ENCODE measurements around the gene WDR7.

The WDR7 gene

DNA sequence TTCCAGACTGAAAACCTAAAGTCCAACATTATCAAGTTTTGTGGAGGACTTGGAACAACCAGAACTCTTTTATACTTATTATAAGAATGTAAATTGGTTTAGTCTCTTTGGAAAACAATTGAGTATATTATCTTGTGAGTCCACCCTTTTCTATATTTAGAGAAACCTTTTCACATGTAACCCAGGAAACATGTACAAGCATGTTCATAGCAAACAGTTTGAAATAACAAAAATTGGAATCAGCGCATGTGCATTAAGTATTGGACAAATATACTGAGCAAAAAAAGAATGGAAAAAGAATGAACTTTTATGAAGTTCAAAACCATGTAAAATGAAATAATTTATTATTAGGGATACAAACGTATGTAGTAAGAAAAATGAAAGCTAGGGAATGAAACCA lies 246.0 kb downstream of the WDR7 start:
- DNase-seq = no peak

DNA sequence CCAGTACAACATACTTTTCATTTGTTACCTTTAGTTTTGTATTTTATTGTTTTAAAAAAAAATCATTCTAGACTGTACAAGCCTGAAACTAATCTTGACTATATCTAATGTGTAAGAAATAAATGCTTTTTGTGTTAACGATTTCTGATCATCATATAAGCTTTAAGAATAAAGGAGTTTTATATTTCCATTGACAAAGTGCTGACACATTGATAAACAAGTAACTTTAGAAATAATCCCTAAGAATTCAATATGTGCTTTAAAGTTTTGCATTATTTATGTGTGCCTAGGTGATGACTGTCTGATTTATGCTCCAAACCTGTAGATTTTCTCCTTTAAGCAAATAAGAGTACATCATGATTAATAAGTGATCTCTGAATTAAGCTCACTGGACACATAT lies 248.5 kb downstream of the WDR7 start:
- no peak for DNase-seq

DNA sequence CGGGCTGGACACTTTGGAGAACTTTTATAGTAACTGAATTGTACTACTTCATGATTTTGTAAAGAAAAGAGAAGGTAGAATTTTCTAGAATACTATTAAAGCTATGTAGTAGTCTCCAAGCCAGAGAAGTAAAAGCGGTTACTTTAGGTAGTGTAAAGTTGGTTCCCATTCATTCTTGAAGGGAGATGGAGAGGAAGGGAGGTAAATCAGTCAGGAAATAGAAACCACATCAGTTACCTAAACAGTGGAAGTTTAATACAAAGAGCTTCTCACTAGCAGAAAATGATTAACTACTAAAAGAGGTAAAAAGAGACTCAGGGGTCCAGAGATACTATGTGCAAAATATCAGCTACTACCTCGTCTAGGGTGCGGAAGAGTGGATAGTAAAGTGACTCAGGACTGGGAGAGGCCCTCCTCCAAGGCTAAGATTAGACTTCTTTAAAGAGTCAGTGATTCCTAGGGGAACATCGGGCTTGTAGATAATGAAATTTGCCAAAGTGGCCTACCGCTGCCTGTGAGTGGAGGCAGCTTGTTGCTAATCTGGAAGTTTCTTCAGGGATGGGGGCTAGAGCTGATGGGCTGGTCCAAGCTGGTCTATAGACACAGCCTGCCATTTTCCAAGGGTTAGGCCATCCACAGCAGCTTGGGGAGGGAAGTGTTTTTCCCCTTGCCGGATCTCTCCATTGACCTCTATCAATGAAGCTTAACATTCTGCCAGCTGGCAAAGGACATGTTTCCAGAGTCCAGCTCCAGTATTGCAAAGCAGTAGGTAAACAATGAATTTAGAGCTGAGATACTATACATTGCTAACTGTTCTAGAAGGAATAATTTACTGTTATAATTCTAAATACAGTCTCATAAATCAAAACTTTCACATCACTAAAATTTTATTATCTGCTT lies 249.3 kb downstream of the WDR7 start:
- DNase-seq = no peak

DNA sequence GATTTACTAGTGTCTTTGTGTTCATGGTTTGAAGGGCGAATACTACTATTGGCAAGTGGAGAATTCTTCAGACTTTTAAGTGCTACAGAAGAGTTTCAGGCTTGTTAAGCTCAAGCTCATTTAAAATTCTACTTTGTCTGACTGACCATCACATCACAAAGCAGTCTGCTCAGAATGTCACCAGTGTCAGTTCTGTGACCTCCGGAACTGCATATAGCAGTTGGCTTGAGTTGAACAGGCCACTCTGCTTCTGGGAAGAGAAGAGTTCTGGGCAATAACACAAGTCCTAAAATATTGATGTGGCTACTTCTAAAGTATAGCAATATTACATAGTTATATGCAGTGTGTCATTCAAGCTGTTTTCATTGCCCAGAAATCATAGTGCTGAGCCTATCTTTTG lies 250.8 kb downstream of the WDR7 start:
- DNase-seq = no peak

DNA sequence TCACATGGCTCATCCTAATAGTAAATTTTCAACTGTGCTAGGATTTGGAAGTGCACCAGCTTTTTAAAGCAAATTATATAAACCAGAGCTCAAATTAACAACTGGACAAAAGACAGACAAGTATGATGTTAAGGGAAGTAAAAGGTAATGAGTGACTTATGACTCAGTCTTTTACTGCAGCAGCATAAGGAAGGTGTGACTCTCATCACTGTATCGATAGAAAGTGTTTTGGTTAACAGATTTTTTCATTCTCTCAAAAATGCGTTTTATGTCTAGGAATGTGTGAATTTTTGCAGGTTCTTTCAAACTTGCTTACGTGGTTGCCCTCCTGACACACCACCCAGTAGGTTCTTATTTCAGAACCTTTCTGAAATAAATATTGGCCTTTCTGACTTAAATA lies 251.5 kb downstream of the WDR7 start:
- DNase-seq = no peak

DNA sequence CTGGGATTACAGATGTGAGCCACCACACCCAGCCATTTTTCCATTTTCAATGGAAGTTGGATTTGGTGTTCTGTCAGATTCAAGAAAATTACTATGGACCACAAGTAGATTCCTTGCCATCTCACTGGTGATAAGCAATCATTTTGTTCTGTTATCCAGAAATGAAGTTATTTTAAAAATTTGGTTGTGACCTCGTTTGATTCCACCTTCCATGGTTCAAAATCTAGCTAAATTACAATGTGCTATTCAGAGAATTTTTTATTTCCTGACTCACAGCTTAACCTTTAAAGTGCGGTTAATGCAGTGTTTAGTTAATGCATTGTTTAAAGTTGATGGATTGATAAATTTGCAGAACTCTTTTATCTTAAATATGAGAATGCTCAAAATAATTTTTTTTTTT lies 252.5 kb downstream of the WDR7 start:
- no peak for DNase-seq

DNA sequence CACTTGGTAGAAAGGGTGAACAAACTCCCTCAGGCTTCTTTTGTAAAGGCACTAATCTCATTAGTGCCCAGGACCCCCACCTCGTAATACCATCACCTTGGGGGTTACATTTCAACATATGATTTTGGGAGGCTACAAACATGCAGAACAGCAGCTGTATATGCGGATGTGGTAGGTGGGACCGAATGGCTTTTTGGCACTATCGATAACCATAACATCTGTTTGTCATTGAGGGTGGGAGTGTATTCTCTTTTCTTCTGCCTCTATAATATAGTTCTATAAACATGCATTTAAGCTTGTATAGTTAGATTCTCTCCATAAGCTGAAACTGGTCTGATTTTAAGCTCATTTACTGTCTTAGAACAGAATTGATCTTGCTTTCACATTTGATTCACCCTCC lies 256.6 kb downstream of the WDR7 start:
- no peak for DNase-seq

DNA sequence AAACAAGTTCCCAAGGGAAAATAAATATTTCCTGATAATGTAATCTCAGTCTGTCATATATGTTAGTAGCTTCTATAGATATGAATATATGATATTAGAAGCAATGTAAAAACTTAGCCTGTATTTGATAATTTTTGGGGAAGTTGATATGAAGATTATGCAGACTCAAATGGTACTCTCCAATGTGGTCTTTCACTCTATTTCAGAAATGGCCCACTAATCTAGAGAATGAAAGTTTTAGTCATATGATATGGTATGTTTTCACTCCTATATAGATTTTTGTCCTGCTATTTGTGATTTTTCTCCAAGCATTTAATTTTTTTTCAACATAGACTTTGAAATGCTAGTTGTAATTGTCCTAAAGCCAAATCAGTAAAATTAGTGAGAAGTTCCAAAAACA lies 259.1 kb downstream of the WDR7 start:
- DNase-seq = no peak

DNA sequence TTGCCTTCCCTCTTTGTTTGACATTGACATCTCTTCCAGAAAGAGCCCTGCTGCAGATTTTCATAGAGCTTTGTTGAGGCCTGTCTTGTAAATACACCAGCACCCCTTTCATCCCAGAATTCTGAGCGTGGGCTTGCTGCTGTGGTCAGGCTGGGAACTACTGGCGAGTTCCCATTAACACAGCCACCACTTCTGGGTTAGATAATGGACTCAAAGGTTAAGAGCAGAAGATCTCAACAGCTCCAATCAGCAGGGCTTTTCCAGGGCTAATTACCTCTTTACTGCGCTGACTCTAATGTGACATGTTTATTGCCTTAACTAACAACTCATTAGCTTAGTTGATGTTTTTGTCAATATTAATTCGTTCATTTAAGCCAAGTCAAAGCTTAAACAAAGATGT lies 259.8 kb downstream of the WDR7 start:
- DNase-seq = no peak

DNA sequence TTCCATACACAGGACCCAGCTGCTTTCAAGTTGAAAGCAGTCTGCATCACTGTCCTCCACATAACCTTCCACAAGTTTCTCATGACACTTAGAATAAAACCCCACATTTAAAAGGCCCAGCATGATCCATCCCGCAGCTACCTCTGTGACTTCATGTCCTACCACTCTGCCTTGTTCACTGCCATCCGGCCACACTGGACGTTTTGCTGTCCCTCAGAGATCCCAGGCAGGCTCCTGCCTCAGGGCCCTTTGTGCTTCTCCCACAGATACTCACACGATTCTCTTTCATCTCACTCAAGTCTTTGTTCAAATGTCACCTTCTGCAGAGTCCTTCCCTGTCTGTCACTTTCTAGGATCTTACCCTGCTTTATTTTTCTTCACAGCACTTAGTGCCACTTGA lies 262.8 kb downstream of the WDR7 start:
- no peak for DNase-seq

DNA sequence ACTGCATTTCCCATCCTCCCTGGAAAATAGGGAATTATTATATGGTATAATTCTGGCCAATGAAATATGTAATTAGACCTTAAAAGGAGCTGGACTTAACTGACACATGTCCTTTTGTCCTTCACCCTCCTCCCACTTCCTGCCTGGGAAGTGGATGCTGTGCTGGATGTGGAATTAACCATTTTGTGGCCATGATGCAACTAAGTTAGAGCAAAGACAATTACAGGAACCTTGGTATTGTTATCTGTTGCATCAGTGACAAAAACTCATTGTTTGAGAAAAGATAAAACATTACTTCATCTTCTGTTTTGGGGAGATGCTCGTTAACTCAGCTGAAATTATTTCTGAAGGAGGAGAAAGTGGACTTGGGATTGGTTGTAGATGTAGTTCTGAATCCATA lies 268.0 kb downstream of the WDR7 start:
- DNase-seq = no peak

DNA sequence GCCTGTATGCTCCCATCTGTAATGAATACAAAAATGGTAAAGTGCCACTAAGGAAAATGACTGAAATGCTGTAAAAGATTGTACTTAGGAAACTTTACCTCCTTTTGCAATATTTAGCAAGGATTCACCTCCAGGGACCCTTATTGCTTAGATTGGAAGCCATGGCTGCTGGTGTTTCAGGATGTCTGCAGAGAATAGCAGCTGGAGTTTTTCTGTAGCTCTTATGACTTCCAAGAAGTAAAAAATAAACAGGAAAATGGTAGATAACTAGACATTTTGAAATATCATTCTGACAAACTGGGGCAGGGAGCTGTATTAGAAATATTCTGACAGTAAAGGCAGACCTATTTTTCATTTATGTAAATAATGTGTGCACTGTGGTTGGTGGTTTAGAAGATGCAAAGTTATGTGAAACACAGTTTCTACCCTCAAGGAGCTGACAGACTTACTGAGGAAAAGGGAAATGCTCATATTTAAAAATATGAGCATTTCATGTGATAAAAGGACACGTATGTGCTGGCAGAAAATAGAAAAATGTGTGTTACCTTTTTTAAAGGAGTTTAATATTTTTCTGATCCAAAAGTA lies 270.8 kb downstream of the WDR7 start:
- no peak for DNase-seq

DNA sequence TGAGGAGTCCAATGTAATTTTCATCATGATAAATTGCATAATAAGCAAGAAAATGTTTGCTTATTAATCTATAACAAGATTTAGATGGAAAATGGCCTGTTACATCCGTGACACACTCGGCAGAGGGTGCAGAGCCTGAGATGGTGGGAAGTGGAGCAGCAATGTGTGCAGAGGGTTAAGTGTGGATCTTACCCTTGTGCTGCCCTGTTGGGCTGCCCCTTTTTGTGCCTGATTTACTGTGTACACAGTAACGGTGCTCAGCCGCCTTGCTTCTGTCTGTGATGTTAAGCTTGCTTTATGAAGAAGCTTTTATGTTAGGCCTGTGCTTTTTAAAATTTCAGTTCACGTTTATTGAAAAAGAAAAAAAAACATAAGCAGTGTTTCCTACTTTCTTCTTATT lies 275.6 kb downstream of the WDR7 start:
- no peak for DNase-seq

DNA sequence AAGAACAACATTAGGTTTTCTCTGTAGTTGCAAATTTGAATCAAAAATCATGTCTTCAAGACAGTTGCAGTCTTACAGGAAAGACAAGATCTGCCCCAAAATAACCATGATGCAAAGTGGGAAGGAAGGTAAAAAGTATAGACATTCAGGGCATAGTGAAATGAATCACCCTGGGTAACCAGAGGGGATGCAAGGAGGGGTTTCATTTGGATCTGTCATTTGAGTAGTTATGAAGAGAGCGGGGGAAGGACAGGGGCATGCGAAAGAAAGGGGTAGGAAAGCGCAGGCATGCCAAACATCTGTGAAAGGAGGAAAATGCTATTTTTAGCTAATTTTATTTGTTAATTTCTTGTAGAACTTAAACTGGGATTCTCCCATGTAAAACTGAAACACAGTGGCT lies 276.6 kb downstream of the WDR7 start:
- DNase-seq = no peak

DNA sequence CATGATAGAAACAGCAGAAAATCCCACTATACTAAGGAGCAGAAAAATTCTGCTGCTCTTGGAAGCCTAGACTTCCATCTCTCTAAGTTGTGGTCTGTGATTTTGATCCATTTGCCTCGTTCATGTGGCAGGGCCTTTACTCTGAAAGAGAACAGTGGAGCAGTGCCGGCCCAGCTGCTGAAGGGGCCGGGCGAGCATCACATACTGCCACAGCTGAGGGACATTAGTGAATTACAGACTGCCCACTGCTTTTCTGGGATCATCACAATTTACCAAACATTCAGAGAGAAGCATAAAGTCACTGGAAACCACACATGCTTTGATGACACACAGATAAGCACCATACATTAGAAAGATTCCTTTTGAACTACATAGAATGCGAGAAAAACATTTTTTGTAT lies 278.7 kb downstream of the WDR7 start:
- DNase-seq = no peak

DNA sequence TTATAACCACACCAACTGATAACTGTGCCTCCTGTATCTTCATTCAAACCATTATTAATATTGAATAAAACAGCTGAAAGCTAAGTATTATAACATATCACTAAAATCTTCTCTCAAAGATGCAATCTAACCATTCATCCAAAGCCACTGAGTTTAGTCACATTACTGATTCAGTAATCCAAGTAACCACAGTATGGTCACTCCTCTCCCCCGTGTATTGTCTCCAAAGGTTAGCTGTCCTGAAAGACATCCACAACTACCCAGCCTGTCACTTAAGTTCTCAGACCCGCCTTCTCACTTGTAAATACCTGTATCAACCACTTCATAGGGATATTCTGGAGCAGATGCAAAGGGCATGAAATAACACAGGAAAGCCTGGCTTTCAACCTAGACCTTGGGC lies 282.3 kb downstream of the WDR7 start:
- DNase-seq = no peak

DNA sequence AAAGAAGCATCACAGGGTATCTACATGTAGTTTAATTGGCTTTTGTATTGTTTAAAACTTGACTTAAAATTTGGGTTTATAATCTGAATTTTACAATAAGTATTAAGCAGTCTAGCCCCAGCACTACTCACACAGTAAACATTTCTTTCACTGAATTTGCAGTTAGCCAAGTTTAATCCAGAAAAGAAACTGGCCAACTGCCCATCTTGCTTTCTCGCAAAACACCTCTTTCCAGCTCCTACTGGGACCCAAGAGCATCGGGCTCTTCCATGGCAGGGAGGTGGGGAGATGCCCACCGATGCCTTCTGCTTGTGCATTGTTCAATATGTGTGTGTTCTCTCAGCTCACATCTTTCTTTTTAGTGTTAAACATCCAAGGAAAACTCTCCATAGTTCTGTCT lies 283.0 kb downstream of the WDR7 start:
- DNase-seq = no peak

DNA sequence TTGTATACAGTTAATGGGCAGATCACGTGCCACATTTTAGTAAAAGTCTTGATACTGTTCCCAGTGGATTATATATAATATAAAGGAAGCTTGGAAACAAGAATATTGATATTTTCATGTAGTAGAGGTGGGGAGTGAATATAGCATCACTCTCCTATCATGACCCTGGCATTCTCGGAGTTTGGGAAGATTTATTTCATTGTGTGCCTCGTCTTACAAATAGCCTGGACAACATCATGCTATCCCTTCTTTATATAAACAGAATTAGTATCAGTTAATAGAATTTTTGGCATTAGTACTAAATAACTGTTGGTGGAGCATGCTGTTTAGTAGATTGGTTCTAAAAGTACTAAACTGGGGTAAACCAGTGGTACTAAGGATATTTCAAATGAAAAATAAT lies 283.7 kb downstream of the WDR7 start:
- no peak for DNase-seq

DNA sequence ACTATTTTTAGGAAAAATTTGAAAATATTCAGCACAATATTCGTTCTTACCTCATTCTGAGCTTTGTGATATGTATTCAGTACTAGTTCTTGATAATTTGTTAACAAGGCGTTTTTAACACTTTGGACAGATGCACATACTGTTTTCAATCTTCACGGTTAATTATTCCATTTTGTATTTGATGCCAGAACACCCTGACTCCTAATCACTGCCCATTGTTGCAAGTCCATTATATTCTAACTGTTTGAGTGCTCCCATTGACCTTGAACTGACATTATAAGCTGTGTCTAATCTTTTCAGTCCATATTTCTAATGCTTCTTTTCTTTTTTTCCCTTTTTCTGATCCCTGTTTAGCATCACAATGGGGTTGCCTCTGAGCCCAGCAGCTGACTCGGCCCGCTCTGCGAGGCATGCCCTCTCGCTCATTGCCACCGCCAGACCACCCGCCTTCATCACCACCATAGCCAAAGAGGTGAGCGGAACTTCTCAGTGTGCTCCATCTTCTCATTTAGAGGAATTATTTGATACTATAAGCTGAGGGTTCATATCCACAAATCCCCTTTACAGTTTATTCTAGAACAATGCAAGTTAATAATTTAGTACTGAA lies 284.4 kb downstream of the WDR7 start:
- no peak for DNase-seq

DNA sequence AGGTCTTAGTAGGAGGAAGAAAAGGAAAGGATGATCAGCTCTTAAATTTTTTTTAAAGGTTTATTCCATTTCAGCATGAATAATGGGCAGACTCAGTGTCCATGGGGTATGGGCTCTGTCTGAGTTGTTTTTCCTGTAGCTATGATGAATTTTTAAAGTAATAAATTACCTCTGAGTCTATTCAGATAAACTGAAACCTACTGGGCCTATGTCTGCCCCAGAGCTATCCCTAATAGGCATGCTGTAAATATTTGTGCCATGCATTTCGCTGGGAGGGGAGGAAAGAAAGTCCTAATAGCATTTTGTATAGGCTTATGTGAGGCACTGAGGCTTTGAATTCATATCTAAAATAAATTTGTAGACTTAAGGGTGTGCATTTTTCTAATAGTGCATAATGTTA lies 285.3 kb downstream of the WDR7 start:
- no peak for DNase-seq

DNA sequence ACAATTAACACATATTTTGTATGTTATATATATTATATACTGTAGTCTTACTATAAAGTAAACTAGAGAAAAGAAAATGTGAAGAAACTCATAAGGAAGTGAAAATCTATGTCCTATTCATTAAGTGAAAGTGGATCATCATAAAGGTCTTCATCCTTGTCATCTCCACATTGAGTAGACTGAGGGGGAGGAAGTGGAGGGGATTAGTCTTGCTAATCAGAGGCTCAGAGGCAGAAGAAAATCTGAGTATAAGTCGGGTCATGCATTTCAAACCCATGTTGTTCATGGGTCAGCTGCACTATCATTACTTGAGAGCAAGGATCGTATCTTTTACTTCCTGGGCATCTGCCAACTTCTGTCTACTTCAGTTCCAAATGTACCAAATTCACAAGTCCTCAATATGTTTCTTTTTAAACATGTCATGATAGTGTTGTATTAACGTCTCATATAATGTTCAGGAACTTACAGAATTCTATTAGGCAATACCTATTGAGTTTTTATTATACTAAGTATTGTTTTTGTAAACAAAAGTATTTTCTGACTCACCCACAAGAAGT lies 286.8 kb downstream of the WDR7 start:
- DNase-seq = no peak

DNA sequence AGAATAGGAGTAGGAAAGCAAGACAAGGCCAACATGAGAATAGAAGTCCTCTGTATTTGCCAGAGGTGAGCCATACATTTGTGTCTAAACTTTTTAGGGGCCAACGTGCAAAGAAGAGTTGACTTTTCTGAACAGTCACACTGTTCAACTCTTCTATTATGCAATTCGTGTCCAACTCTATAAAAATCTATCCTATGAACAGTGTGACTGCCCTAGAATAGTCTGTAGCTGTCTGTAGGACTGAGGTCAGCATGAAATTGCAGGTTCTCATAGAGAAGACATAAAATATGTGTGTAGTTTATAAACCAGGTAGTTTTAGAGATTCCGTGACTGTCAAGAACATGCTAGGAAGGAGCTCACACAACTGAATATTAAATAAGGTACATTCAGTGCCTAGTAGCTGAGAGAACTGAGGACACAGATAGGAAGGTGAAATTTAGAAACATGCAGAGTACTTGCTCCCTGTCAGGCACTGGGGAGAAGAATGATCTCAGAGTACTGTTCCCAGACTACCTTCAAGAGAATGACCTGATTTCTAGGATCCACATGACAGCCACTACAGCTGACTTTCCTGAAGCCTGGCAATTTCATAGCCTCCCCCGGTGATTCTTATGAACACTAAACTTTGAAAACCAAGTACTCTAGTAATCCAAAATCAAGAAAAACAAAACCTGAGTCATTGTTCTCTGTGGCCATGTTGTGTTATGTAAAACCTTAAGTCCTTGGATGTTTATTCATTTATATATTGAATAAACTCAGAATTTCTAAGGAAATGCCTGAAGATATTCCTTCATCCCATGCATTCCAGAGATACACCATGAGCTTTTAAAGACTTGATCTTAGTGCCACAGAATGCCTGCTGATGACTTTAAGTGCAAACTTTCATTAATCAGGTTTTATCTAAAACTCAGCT lies 294.3 kb downstream of the WDR7 start:
- DNase-seq = no peak

DNA sequence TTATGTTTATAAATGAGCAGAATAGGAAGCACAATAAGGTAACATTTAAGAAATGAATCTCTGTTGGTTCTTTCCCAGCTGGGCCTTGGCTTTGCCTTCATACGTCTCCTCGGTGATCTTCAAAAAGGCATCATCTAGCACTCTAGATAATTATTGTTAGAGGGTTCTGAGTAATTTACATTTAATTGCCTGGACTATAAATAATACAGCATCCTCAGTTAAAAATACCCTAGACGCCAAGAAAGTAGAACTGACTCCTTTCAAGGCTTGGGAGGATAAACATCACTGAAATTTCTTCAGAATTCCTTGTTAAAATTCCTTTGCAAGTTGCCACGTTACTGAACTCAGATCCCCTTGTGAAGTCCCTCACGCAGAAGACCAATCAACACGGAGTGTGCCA lies 296.1 kb downstream of the WDR7 start:
- DNase-seq = no peak

All from activated CD4-positive, alpha-beta T cell treated with anti-CD3 and anti-CD28 coated beads, Interleukin-2, amount 50 U/mL, for 4 hours (primary cell).